C4-2B (cell line): ENCODE results near the gene MKRN1.
"Not testable (repeated sequence)": the region's sequence is repeated elsewhere in the genome, so short reads cannot be mapped to it uniquely, and the experiment has no call there.

Experiments used
- ZFX ChIP-seq: fragments of 450-650 bp; IDR thresholded peaks from 2 replicates; pipeline ENCODE4 v1.6.1; 2017
- TF ChIP-seq, protein P1 (sequence below): fragments of 450-650 bp; conservative IDR thresholded peaks from 2 replicates; pipeline ENCODE4 v1.5.1; 2017; ENCODE audit warnings: mild to moderate bottlenecking

DNA sequence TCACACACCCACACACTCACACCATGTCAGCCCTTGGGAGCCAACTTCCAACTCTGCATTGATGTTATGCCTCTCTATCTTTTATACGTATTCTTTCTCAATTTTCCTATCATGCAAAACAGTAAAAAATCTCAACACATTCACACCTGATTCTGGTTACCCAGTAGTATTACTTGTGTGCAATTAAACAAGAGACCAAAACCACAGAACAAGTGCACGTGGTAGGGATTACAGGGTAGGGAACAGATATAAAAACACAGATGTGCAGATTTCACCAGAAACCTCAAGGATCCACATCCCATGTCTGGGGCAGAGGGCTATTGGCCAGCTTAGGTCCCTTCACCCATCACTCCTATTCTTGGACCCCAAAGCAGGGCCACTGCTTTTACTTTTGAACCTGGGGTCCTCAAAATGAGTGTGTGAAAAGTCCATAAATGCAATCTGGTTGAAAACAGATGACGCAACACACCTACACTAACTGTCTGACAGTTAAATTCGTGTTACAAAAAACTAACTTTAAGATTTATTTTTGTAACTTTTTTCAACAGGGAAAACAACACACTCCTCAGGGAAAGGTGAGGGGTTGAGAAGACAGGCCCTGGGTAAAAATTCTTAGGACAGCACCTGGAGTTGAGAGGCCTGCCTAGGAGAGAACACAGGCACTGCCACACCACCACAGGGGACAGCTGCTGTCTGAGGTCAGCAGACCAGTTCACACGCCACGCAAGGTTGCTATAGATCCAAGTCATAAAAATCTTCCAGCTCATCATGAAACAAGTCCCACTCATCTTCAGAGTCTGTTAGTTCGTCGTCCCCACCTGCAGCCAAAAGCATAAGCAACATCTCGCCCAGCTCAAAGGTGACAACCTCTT lies 25.3 kb downstream of the MKRN1 start:
- TF ChIP-seq, protein P1, sequence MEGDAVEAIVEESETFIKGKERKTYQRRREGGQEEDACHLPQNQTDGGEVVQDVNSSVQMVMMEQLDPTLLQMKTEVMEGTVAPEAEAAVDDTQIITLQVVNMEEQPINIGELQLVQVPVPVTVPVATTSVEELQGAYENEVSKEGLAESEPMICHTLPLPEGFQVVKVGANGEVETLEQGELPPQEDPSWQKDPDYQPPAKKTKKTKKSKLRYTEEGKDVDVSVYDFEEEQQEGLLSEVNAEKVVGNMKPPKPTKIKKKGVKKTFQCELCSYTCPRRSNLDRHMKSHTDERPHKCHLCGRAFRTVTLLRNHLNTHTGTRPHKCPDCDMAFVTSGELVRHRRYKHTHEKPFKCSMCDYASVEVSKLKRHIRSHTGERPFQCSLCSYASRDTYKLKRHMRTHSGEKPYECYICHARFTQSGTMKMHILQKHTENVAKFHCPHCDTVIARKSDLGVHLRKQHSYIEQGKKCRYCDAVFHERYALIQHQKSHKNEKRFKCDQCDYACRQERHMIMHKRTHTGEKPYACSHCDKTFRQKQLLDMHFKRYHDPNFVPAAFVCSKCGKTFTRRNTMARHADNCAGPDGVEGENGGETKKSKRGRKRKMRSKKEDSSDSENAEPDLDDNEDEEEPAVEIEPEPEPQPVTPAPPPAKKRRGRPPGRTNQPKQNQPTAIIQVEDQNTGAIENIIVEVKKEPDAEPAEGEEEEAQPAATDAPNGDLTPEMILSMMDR: not testable (repeated sequence)
- TF ChIP-seq ZFX: not testable (repeated sequence)
